DMS153 (cell line): ENCODE data around the gene CDC42BPG.

ENCODE experiments used
- DNase-seq: peaks from one replicate; lab custom pipeline; 2025; lab: John Stamatoyannopoulos, UW

CDC42BPG gene, protein sequence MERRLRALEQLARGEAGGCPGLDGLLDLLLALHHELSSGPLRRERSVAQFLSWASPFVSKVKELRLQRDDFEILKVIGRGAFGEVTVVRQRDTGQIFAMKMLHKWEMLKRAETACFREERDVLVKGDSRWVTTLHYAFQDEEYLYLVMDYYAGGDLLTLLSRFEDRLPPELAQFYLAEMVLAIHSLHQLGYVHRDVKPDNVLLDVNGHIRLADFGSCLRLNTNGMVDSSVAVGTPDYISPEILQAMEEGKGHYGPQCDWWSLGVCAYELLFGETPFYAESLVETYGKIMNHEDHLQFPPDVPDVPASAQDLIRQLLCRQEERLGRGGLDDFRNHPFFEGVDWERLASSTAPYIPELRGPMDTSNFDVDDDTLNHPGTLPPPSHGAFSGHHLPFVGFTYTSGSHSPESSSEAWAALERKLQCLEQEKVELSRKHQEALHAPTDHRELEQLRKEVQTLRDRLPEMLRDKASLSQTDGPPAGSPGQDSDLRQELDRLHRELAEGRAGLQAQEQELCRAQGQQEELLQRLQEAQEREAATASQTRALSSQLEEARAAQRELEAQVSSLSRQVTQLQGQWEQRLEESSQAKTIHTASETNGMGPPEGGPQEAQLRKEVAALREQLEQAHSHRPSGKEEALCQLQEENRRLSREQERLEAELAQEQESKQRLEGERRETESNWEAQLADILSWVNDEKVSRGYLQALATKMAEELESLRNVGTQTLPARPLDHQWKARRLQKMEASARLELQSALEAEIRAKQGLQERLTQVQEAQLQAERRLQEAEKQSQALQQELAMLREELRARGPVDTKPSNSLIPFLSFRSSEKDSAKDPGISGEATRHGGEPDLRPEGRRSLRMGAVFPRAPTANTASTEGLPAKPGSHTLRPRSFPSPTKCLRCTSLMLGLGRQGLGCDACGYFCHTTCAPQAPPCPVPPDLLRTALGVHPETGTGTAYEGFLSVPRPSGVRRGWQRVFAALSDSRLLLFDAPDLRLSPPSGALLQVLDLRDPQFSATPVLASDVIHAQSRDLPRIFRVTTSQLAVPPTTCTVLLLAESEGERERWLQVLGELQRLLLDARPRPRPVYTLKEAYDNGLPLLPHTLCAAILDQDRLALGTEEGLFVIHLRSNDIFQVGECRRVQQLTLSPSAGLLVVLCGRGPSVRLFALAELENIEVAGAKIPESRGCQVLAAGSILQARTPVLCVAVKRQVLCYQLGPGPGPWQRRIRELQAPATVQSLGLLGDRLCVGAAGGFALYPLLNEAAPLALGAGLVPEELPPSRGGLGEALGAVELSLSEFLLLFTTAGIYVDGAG (N-terminal part only)

DNA sequence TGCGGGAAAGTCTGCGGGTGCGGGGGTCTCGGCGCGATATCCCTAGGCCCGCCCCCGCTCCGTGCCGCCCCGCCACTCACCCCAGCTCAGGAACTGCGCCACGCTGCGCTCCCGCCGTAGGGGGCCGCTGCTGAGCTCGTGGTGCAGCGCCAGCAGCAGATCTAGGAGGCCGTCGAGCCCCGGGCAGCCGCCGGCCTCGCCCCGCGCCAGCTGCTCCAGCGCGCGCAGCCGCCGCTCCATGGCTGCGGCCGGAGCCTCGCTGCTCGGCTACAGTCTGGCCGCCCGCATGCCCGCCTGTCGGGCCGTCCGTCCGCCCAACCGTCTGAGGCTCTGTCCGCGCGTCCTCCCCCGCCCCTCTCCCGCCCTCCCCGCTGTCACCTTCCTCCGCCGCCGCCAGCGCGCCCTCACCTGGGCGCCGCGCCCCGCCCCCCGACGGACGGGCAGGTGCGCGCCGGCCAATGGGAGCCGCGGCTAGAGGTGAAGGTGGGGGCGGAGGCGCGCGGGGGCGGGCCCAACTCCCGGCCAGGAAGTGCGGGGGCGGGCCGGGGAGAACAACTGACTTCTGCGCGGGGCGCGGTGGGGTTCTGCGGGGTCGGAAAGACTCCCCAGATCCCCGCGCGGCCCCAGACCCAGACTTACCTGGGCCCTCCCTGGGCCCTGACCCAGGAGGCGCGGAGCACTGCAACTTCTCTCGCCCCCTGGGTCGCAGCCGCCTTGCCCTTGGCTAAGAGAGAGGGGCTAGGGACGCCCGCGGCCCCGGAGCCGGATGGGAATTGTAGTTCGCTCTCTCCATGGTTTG is at the start of gene CDC42BPG:
TSS of gene CDC42BPG (minus strand) at position 324 of the 799 bp plus-strand sequence. CDS start at position 240, 84 bp downstream.
- DNase-seq = peak; percentile 69

DNA sequence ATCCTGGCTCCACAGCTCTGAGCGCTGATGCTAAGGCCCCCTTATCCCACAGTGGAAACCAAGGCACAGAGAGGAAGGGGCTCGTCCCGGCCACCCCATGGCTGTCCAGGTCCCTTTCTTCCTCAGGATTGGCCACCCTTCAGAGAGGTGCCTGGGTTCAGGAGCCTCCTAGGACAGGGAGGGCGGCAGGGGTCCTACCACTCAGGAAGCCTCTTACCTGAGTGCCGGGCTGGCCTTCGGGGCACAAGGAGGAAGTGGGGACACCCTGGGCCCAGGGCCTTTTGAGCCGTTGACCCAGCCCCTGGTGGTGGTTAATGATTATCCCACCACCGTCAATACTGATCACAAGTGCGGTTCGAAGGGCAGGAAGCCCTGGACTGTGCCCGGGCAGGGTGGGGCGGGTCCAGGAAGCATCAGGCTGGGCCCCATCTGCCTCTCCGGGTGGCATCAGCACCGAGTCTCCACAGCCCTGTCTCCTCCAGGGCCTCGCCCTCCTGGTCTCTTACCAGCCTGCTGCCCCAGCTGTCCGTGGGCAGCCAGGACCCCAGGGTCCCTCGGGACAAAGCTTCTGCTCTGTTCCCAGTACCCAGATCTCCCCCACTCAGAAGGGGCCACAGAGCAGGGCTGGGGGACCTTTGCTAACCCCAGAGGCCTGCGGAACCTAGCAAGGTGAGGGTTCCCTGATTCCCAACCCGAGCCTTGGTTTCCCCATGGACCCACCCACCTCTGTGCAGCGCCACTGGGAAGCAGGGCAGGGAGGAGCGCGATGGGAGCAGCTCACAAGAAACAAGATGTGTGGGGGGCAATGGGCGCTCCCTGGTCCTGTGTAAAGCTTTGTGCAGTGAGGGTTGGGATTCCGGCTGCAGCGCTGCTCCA is 49.0 kb upstream of the CDC42BPG start:
- DNase-seq = no peak

DNA sequence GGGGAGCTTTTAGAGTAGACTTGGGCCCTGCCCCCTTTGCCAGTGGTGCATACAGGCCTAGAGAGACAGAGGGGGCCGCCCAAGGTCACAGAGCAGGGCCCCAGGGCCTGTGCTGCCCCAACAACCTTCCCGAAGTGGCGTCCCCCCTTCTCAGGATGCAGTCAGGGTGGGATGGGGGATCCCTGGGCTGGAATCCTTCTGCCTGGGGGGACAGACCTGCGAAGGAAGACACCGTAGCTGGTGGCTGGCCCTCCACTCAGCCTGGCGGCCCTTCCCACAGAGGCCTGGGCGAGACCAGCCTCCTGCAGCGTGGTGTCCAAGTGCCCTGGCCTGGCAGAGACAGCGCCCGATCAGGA is 48.4 kb upstream of the CDC42BPG start:
- DNase-seq = no peak

DNA sequence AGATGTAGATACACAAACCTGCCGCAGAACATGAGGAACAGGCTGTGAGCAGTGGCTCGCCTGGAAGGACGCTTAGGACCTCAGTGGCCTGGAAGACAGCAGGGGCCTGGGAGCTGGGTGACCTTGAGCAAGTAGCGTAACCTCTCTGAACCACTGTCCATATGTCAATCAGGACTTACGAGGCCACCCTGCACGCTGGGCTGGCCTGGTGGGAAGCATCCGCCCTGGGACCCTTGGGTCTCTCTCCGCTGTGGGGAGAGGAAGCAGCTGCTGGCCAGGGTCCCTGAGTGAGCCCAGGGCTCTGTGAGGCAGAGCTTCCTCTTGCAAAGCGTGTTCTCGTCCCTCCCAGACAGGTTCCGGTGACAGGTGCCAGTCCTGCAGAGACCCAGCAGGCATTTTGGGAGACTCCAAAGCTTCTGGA is 48.0 kb upstream of the CDC42BPG start:
- DNase-seq = no peak

DNA sequence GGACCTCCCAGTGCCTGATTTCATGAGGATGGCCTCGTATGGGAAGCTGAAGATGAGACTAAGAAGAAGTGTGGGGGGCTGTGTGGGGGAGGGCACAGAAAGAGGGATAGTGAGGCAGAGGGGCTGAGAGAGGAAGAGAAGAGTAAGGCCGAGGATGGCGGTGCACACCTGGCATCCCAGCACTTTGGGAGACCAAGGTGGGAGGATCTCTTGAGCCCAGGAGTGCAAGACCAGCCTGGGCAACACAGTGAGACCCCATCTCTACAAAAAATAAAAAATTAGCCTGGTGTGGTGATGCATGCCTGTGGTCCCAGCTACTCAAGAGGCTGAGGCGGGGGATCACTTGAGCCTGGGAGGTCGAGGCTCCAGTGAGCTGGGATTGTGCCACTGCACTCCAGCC is 47.4 kb upstream of the CDC42BPG start:
- DNase-seq = no peak

DNA sequence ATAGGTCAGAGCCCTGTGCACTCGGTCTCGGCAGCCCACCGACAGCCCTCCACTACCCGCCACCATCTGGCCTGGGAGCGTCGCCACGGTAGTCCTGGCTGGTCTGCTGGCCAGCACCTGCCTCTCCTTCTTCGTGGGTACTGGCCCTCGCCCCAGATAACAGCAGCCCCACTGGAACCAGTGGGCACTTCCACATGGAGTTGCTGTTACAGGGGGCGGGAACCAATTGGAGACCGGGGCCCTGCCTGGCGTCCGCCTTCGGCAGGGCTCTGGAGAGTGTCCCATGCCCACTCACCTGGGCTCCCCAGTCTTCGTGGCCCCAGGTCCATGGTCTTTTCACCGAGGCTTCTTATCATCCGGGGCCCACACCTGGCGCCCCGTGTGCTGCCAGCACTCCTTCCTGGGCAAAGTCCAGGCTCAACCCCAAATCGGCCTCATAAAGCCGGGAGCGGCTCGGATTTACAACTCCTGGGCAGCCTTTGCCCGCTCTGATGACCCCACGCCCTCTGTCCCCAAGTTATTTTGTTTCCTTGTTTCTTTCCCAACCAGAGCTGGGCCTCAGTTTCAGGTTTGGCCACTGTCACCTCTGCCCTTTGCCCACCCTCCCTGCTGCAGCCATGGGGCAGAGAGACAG is 46.9 kb upstream of the CDC42BPG start:
- no peak for DNase-seq

DNA sequence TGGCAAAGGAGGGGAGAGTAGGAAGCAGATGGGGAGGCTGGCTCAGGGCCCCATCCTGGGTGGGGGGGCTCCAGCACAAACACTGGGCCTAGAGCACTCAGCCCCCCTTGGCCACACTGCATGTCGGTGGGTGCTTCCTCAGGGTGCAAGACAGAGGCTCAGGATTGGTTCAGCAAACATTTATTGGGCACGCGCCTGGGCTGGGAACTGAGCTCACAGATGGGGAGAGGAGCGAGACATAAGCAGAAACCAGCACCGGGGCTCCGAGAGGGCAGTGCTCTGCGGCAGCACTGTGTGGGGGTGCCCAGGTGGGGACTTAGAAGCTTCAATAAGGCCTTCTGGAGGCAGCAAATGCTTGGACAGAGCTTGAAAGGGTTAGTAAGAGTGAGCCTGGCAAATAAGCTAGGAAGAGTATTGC is 46.1 kb upstream of the CDC42BPG start:
- no peak for DNase-seq

DNA sequence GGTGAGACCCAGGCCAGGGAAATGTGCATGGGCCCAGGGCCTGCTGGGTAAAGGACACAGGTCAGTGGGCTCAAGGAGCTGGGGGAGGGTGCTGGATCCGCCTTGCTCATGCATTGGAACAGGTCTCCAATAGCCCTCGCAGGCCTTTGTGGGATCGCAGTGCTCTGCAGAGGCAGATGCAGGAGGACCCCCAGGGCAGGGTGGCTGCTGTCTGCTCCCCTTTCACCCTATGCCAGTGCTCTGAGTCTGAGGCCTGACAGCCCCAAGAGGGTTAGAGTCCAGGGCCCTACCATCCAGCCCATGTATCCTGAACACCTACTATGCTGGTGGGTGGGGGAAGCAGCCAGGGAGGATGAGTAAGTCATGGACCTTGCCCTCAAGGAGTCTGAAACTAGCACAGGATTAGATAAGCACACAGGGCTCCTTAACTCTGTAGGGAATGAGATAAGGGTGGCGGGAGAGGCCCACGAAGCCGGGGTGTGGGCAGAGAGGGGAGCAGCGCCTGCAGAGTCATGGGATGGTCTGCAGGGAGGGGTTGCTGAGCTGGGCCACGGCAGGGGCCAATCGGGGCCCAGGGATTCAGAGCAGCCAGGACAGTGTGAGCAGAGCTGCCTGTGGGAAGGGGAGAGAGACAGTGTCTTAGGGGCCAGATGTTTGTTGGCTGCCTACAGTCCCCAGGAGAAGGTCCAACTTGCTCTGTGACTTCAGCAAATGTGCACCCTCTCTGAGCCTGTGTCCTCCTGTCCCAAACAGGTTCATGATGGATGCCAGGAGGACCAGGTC is 44.5 kb upstream of the CDC42BPG start:
- no peak for DNase-seq

DNA sequence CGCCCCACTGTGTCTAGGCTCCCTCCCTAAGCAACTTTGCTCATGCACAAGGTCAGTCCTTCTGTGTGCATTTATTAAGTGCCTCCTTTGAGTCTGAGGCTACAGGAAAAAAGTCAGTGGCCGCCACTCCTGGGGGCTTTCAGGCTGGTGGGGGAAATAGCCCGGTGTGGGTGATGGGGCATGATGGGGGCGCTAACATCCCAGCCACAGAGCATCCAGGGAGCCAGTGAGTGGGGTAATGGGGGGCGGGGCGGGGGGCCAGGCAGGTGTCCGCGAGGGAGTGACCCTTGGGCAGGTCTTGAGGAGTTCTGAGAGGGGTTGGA is 43.9 kb upstream of the CDC42BPG start:
- no peak for DNase-seq

DNA sequence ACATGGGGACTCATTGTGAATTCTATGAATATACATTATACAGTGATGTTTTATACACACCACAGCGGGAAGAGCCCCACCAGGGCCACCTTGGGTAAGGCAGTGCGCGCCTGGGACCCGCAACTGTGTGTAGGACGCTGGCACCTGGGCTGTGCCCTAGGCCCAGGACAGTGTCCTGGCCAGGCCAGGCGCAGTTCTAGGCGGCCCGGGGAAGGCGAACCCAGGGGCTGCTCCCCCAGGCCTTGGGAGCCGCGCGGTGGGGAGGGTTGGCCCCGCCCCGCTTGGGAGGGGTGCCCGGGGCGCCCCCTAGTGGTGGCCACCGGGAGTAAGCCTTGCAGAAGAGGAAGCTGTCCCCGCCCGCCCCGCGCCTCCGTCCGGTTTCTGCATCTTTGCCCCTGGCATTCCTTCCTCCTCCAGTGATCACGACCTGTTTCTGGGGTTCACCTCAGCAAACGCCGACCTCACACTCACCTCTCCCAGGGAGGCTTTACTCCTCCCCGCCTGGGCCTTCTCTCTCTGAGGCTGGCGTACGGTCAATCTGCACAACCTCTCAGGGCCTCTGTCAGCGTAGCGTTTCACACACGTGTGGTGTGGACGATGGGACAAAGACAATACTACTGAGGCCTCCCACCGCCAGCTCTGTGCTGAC is 43.4 kb upstream of the CDC42BPG start:
- DNase-seq = peak; percentile 31

DNA sequence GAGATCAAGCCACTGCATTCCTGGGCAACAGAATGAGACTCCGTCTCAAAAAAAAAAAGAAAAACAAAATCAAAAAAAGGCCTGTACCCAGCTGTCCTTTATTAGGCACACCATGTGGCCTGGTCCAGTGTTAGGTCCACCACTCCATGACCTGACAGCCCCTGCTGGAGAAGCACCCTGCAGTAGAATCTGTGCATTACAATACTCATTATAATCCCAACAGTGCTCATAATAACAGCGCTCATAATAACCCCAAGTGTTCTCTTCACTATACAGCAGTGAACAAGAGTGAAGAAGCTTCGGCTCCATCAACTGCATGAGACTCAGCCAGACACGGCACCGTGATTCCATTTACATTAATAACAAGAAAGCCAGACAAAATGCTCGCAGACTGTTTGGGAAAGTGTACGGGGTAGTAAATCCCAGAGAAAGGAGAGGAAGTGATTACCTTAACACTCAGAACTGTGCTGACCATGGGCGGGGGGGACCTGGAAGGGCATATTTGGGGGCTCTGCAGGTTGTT is 42.8 kb upstream of the CDC42BPG start:
- no peak for DNase-seq

DNA sequence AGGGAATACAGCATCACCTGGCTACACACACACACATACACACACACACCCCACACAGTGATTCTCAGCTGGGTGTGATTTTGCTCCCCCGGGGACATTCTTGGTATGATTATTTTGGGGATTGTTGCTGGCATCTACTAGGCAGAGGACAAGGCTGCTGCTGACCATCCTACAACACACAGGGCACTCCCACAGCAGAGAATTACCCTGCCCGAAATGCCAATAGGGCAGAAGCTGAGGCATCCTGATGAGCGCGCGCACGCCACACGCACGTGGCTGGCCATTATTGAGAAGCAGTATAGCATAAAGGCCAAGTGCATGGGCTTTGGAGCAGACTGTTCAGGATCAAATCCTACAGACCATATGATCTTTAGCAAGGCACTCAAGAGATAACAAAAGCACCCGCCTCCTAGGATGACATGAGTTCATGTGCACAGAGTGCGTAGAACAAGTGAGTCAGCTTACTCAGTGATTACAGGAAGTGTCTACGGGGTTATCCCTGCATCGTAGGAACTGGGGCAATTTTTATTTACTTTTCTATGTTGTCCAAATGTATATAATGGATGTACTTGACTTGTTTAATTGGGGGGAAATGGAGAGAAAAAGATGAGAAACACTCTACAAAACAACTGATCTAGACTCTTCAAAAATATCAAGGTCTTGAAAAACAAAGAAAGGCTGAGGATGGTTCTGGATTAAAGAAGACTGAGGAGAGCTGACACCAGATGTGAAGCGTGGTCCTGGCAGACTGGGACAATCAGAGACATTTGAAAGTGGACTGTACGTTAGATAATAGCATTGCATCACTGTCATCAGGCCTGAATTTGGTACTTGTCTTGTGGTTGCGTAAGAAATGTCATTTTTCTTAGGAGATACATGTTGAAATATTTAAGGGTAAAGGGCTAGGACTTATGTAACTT is 41.2 kb upstream of the CDC42BPG start:
- DNase-seq = peak; percentile 54

DNA sequence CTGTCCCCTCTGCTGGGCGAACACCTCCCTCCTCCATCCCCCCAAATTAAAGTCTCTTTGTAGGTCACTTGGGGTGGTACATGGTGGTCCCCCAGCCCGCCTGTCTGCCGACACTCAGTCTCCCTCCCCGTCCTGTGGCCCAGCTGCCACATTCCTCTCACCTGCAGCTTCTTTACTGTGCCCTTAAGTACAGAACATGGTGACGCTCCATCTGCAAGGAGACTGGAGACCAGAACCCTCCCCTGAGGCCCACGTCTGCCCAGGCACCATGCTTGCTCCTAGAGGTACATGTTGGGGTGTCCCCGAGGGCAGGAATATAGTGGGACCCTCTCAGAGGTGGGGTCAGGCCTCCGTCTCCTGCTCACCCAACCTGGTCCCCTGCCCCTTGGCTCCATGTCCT is 39.6 kb upstream of the CDC42BPG start:
- no peak for DNase-seq

DNA sequence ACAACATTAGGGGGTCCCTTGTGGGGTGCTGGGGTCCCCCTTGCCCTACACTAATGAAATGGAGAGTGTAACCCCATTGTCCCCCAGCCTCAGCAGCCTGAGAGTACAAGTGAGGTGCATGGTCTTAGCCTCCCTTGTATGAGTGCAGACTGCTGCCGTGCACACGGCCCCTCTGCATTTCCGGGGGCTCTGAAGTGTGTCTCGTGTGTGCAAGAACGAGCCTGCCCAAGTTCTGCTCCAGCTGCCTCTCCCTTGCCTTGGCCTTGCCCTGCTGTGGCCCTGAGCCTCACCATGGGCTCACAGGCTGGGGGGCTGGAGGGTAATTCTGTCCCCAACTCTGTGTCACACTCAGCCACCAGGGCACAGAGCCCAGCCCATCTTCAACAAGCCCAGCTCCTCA is 39.1 kb upstream of the CDC42BPG start:
- no peak for DNase-seq

DNA sequence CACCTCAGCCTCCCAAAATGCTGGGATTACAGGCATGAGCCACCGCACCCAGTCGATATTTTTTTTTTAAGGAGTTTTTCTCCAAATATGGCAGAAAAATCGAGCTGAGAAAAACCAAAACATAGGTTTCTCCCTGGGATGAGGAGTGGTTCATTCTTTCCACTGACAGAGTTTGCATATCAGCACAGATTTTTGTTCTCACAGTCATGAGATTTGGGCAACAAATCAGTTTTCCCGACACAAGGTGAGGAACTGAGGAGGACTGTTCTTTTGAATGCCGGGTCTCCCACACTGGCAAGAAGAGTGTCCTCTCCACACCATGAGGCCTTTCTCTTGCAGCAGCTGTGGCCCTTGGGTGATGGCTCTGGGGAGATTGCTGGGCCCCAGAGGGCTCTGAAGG is 37.8 kb upstream of the CDC42BPG start:
- no peak for DNase-seq

DNA sequence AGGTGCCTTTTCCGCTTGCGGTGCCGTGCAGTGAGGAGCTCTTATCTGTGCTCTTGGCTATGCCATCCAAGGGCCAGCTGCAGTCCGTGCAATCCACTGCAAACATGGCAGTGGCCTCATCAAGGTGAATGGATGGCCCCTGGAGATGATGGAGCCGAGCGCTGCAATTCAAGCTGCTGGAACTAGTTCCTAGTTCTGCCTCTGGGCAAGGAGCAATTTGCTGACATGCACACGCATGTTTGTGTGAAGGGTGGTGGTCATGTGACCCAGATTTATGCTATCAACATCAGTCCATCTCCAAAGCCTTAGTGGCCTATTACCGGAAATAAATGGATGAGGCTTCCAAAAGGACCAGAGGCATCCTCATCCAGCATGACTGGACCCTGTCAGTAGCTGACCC is 37.0 kb upstream of the CDC42BPG start:
- DNase-seq = peak; percentile 53

DNA sequence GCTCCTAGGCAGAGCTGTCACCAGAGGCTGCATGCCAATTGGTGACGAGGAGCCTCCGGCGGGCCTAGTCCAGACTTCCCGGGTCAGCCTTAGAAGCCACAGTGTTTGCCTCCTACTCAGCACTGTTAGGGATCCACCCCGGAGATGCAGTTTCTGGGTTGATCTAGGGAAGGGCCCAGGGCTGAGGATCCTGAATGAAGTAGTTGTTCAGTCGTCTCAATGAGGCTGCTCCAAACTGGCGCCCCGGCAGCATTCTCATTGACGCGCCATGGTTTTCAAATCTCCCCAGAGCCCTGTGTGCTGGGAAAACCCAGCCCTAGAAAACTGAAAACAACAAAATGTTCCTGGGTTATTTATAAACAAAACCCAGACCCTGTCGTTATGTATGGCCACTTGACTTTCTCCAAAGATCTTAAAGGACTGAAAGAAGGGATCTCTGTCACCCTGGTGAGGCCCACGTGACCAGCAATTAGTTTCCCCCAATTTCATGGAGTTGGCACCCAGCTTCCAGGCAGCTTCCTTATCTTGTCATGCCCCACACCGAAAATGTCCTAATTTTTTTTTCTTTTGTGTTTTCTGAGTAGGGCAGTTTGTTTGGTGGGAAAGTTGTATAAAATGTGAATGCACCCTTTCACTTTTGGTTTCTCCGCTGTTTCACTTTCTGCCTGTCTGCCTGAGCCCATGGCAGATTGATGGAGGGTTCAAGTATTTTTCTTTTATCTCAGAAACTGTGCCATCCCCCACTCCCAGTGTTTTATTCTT is 36.0 kb upstream of the CDC42BPG start:
- no peak for DNase-seq
